K562 (cell line): ENCODE data around the gene GPRC5A. TPM values are rescaled to one million over a fixed set of nuclear protein-coding genes. Genes with fewer than 3 reads are reported as not detected.

ENCODE experiments used
- ATAC-seq: fragments of 200-7000 bp; cut with Tn5 transposase; 3 replicates; pipeline ENCODE4 v1.9.1; 2020; ENCODE audit warnings: moderate library complexity
- BruUV-seq: library from RNA; stranded (reverse); fragments of 400-500 nt; replicated peaks from 2 replicates; lab custom pipeline; 2021; lab: Mats Ljungman, UMichigan
- CTCF ChIA-PET: fragments of 300-600 bp; formaldehyde crosslinking; extraction: SDS; loops from one replicate; lab custom pipeline; 2021; ENCODE audit warnings: low intra/inter-chr PET ratio; lab: Yijun Ruan, JAX
- POLR2A ChIA-PET: fragments of 300-600, 350-650 bp; sonication (Branson Sonifier 250); formaldehyde crosslinking; extraction: SDS; loops from one replicate; lab custom pipeline; 2021; ENCODE audit warnings: antibody characterized with exemption, inconsistent platforms; lab: Yijun Ruan, JAX
- DNase-seq, 4 experiments: peaks; one replicate each; pipeline versions ENCODE4 v3.0.0 to v3.0.0-alpha.2; 2011 to 2018; ENCODE audit warnings: low spot score in 3 of 4, mixed read lengths in 3 of 4; ENCODE audit errors: extremely low read depth in 1 of 4
- FAIRE-seq: peaks from 2 replicates; lab custom pipeline; 2011; peaks lifted over from hg19 to GRCh38; lab: Jason Lieb, UNC
- H2AFZ ChIP-seq: 2 replicates; pipeline ENCODE4 v1.6.0; 2011; ENCODE audit warnings: low read depth, low read length, control low read depth, inconsistent platforms
- H3K27ac ChIP-seq: fragments of 200-600 bp; 3 replicates; pipeline ENCODE4 v1.8.0; 2011; ENCODE audit warnings: low read depth, mild to moderate bottlenecking, control low read depth, inconsistent platforms, low read length, moderate library complexity, mixed read lengths; ENCODE audit errors: extremely low read depth
- H3K27me3 ChIP-seq, 2 experiments: fragments of 300-600 bp in 1 of 2; 2 replicates in 1 of 2; 3 replicates in 1 of 2; pipeline versions ENCODE4 v1.6.0 to v1.8.0; 2011; ENCODE audit warnings: inconsistent platforms in 2 of 2, low read length in 2 of 2, mild to moderate bottlenecking in 1 of 2, mixed read lengths in 1 of 2, moderate library complexity in 1 of 2; ENCODE audit not compliant: control insufficient read depth in 2 of 2, insufficient read depth in 2 of 2
- H3K36me3 ChIP-seq: fragments of 300-600 bp; 3 replicates; pipeline ENCODE4 v1.8.0; 2011; ENCODE audit warnings: mild to moderate bottlenecking, low read length, inconsistent platforms; ENCODE audit not compliant: control insufficient read depth, insufficient read depth
- H3K4me1 ChIP-seq, 2 experiments: fragments of 200-600 bp in 1 of 2; replicated peaks in 1 of 2; 2 replicates in 1 of 2; 3 replicates in 1 of 2; pipeline versions ENCODE4 v1.5.1 to v1.8.0; 2011; ENCODE audit warnings: inconsistent platforms in 2 of 2, low read length in 2 of 2, mild to moderate bottlenecking in 1 of 2, mixed read lengths in 1 of 2, moderate library complexity in 1 of 2; ENCODE audit not compliant: control insufficient read depth in 2 of 2, insufficient read depth in 2 of 2
- H3K4me2 ChIP-seq: 2 replicates; pipeline ENCODE4 v1.6.1; 2011; ENCODE audit warnings: low read length, control low read depth, inconsistent platforms, mixed read lengths; ENCODE audit not compliant: insufficient read depth
- H3K4me3 ChIP-seq: fragments of 200-600 bp; sonication (generic), shearing (Covaris generic); 2 replicates; pipeline ENCODE4 v1.5.1; 2016; ENCODE audit warnings: control low read depth, inconsistent platforms
- H3K79me2 ChIP-seq: fragments of 200-600 bp; 3 replicates; pipeline ENCODE4 v1.8.0; 2011; ENCODE audit warnings: low read length, inconsistent platforms; ENCODE audit not compliant: control insufficient read depth, insufficient read depth
- H3K9ac ChIP-seq, 2 experiments: 2 replicates each; pipeline versions ENCODE4 v1.6.0 to v1.6.1; 2011; ENCODE audit warnings: low read depth in 2 of 2, low read length in 2 of 2, control low read depth in 1 of 2, inconsistent platforms in 1 of 2, mild to moderate bottlenecking in 1 of 2, mixed read lengths in 1 of 2; ENCODE audit not compliant: insufficient read depth in 1 of 2
- H3K9me1 ChIP-seq: one replicate; pipeline ENCODE4 v1.6.0; 2011; ENCODE audit warnings: inconsistent platforms, mild to moderate bottlenecking, low read length, moderate library complexity; ENCODE audit not compliant: control insufficient read depth, insufficient read depth
- H3K9me3 ChIP-seq: replicated peaks from 2 replicates; pipeline ENCODE4 v1.5.1; 2011; ENCODE audit warnings: low read depth, low read length, inconsistent platforms; ENCODE audit not compliant: control insufficient read depth, insufficient read depth
- H4K20me1 ChIP-seq: replicated peaks from 2 replicates; pipeline ENCODE4 v1.6.1; 2011; ENCODE audit warnings: low read length, inconsistent platforms, mixed read lengths; ENCODE audit not compliant: control insufficient read depth, insufficient read depth
- CEBPG ChIP-seq, 3 experiments: fragments of 200-800 bp in 1 of 3; sonication (Bioruptor generic) in 1 of 3; sonication (generic) in 1 of 3; formaldehyde crosslinking in 1 of 3; IDR thresholded peaks in 2 of 3; conservative IDR thresholded peaks in 1 of 3; 2 replicates each; pipeline versions ENCODE4 v1.6.1 to v1.8.0; 2016 to 2022; ENCODE audit warnings: missing compliant biosample characterization in 2 of 3, missing genetic modification characterization in 2 of 3, mild to moderate bottlenecking in 1 of 3, missing genetic modification reagents in 1 of 3
- ILF3 ChIP-seq: fragments of 450-650 bp; IDR thresholded peaks from 2 replicates; pipeline ENCODE4 v1.6.1; 2018; ENCODE audit warnings: antibody characterized with exemption, mild to moderate bottlenecking, moderate library complexity, borderline replicate concordance
- MEF2D ChIP-seq: conservative IDR thresholded peaks from 2 replicates; pipeline ENCODE4 v1.6.1; 2016; ENCODE audit warnings: low read depth, missing genetic modification characterization, missing compliant biosample characterization
- MTA1 ChIP-seq: fragments of 450-650 bp; IDR thresholded peaks from 2 replicates; pipeline ENCODE4 v1.6.1; 2017; ENCODE audit warnings: borderline replicate concordance
- NONO ChIP-seq, 2 experiments: fragments of 200-400 bp in 1 of 2; fragments of 450-650 bp in 1 of 2; formaldehyde crosslinking in 1 of 2; IDR thresholded peaks; 2 replicates each; pipeline ENCODE4 v1.6.1; 2017; ENCODE audit warnings: low read depth in 2 of 2, mild to moderate bottlenecking in 2 of 2, moderate library complexity in 2 of 2, low read length in 1 of 2
- YBX1 ChIP-seq: fragments of 450-650 bp; IDR thresholded peaks from 2 replicates; pipeline ENCODE4 v1.7.1; 2016; ENCODE audit warnings: mild to moderate bottlenecking
- ZNF217 ChIP-seq: sonication (generic); formaldehyde crosslinking; IDR thresholded peaks from 2 replicates; pipeline ENCODE4 v1.8.0; 2022; ENCODE audit warnings: mild to moderate bottlenecking, missing genetic modification reagents
- ZNF24 ChIP-seq: fragments of 450-650 bp; IDR thresholded peaks from 2 replicates; pipeline ENCODE4 v1.6.1; 2016
- ZNF253 ChIP-seq: fragments of 250-450 bp; sonication (Bioruptor Pico); conservative IDR thresholded peaks from 2 replicates; pipeline ENCODE4 v1.6.1; 2021; ENCODE audit warnings: mild to moderate bottlenecking
- ZSCAN32 ChIP-seq: fragments of 450-650 bp; formaldehyde crosslinking; IDR thresholded peaks from 2 replicates; pipeline ENCODE4 v1.4.0; 2020; ENCODE audit warnings: mild to moderate bottlenecking, moderate library complexity
- WGBS: fragments of 100-300 bp; shearing (Covaris generic); methylation state at CpG from one replicate; pipeline ENCODE4 v1.1.6; 2016; ENCODE audit warnings: low coverage, mixed read lengths; ENCODE audit not compliant: insufficient coverage; ENCODE audit errors: missing lambda C conversion rate; 5-methylcytosine and 5-hydroxymethylcytosine counted together
- in situ Hi-C: fragments of 300-500 bp; cut with MboI; formaldehyde crosslinking; loops from 4 replicates; pipeline ENCODE4 v1.15.0; 2018; ENCODE audit warnings: inconsistent platforms, mixed read lengths
- intact Hi-C: fragments of 100-400 bp; cut with micrococcal nuclease; formaldehyde crosslinking; loops from 2 replicates; pipeline ENCODE4 v1.14.2; 2022
- polyA plus RNA-seq, 8 experiments: library from polyadenylated mRNA; depleted of rRNA in 4 of 8; stranded (reverse) in 5 of 8; unstranded in 3 of 8; fragments of >200 nt; fragmentation: Nextera tagmentation in 2 of 8; fragmentation: Illumina TruSeq in 1 of 8; extraction: Ambion mirVana in 2 of 8; extraction: Trizol in 1 of 8; gene quantifications; 2 replicates each; pipeline versions ENCODE4 v1.2.1 to v1.2.3, GENCODE V29; 2011 to 2014; ENCODE audit warnings: inconsistent platforms in 1 of 8, missing spikeins in 1 of 8
- total RNA-seq, 7 experiments: library from RNA; depleted of rRNA in 6 of 7; stranded (reverse); fragments of >200 nt in 6 of 7; fragmentation: Illumina TruSeq in 2 of 7; extraction: Trizol in 2 of 7; gene quantifications; 2 replicates each; pipeline versions ENCODE4 v1.2.1 to v1.2.3, GENCODE V29; 2011 to 2021; ENCODE audit warnings: low replicate concordance in 1 of 7
- TF ChIP-seq, protein P1 (sequence below): fragments of 150-350 bp; IDR thresholded peaks from 2 replicates; pipeline ENCODE4 v1.6.1; 2014; ENCODE audit warnings: low read depth, mild to moderate bottlenecking, low read length, borderline replicate concordance

The GPRC5A gene
- total and polyA plus RNA-seq, 9 of the 15 experiments (the other 6 are each of a cell fraction or from before 2014, with no cell fraction given) = 0.01 to 0.64 (median 0.08) TPM; not detected in 6

DNA sequence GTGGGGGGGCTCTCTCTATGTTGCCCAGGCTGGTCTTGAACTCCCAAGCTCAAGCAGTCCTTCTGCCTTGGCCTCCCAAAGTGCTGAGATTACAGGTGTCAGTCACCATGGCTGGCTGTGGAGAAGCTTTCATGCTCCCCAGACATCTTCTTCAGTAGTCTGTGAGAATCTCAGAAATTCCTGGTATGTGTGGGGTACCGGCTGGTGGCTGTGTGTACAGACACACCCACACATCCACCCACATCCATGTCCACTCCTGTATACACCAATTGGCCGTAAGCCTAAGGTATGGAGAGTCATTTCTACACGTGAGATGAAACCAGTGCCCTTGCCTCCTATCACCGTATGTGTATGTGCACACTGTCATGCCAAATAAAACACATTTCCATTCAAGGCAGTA lies 32.8 kb downstream of the GPRC5A start:
- DNase-seq (no peak), ATAC-seq (no peak), FAIRE-seq (no peak)
- Histone ChIP-seq H3K4me2 (no peak overlapping the region), H3K4me1 (peaks cover 0 to 6% of the 10 kb centered on the region in 2 experiments; a peak in 3 of 5 replicates), H3K9me3 (no peaks in the 10 kb centered on the region; the same call in 1 of the 2 replicates), H3K79me2 (peaks cover 10% of the 10 kb centered on the region), H3K4me3 (no peak overlapping the region), H3K27ac (no peak overlapping the region), H3K27me3 (peaks cover 0 to under 1% of the 10 kb centered on the region in 2 experiments; a peak in 1 of 5 replicates), H4K20me1 (no peaks in the 10 kb centered on the region), H3K9ac (no peak overlapping the region), H3K36me3 (no peaks in the 10 kb centered on the region), H3K9me1 (no peaks in the 10 kb centered on the region), H2AFZ (no peak overlapping the region)
- no TSS peak for BruUV-seq
- TF ChIP-seq MEF2D (tag) = no peak
- no peak for TF ChIP-seq ZNF217 (CRISPR knock-in tag)
- no peak for TF ChIP-seq ZSCAN32 (CRISPR knock-in tag)
- TF ChIP-seq ZNF24 = no peak
- TF ChIP-seq NONO (IDR thresholded peaks at IDR 0.05; ENCODE audit: low read depth in 2 of 2, low read length in 1 of 2) = no peak
- TF ChIP-seq YBX1 = no peak
- TF ChIP-seq, protein P1, sequence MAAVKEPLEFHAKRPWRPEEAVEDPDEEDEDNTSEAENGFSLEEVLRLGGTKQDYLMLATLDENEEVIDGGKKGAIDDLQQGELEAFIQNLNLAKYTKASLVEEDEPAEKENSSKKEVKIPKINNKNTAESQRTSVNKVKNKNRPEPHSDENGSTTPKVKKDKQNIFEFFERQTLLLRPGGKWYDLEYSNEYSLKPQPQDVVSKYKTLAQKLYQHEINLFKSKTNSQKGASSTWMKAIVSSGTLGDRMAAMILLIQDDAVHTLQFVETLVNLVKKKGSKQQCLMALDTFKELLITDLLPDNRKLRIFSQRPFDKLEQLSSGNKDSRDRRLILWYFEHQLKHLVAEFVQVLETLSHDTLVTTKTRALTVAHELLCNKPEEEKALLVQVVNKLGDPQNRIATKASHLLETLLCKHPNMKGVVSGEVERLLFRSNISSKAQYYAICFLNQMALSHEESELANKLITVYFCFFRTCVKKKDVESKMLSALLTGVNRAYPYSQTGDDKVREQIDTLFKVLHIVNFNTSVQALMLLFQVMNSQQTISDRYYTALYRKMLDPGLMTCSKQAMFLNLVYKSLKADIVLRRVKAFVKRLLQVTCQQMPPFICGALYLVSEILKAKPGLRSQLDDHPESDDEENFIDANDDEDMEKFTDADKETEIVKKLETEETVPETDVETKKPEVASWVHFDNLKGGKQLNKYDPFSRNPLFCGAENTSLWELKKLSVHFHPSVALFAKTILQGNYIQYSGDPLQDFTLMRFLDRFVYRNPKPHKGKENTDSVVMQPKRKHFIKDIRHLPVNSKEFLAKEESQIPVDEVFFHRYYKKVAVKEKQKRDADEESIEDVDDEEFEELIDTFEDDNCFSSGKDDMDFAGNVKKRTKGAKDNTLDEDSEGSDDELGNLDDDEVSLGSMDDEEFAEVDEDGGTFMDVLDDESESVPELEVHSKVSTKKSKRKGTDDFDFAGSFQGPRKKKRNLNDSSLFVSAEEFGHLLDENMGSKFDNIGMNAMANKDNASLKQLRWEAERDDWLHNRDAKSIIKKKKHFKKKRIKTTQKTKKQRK = no peak
- TF ChIP-seq ILF3 = no peak
- TF ChIP-seq CEBPG (CRISPR knock-in tag; IDR thresholded peaks at IDR 0.05) = no peak
- TF ChIP-seq CEBPG (tag; conservative IDR thresholded peaks at IDR 0.05 in 1 of 2, IDR thresholded peaks at IDR 0.05 in 1 of 2) = no peak
- no peak for TF ChIP-seq ZNF253 (CRISPR knock-in tag)
- TF ChIP-seq MTA1 = no peak
- intact Hi-C loops (no loop called here), in situ Hi-C loops (no loop called here)
- ChIA-PET POLR2A (interaction anchor here (0.6 kb wide), 1 partner anchor 18 kb away, joined by 3 read pairs; no protein-coding TSS in a partner anchor), CTCF (interaction anchor here (0.8 kb wide), 1 partner anchor 312 kb away, joined by 3 read pairs; no protein-coding TSS in a partner anchor)
- WGBS = 60% methylated on average over 3 of the region's 4 CpGs
